Subcutaneous preadipocyte (primary cell): ENCODE results near the gene TRIM65. TPM values are rescaled to one million over a fixed set of nuclear protein-coding genes. Genes with fewer than 3 reads are reported as not detected.

Experiments used
- total RNA-seq: library from RNA; depleted of rRNA; stranded (reverse); fragments of >200 nt; gene quantifications from 2 replicates; pipeline ENCODE4 v1.2.3, GENCODE V29; 2012

TRIM65 gene, protein sequence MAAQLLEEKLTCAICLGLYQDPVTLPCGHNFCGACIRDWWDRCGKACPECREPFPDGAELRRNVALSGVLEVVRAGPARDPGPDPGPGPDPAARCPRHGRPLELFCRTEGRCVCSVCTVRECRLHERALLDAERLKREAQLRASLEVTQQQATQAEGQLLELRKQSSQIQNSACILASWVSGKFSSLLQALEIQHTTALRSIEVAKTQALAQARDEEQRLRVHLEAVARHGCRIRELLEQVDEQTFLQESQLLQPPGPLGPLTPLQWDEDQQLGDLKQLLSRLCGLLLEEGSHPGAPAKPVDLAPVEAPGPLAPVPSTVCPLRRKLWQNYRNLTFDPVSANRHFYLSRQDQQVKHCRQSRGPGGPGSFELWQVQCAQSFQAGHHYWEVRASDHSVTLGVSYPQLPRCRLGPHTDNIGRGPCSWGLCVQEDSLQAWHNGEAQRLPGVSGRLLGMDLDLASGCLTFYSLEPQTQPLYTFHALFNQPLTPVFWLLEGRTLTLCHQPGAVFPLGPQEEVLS
- 14.7 and 21.9 TPM in 2 replicates for total RNA-seq

GRCh38 chr17:75896415-75897159 lies at the start of gene TRIM65:
Gene TRIM65, minus strand, starts transcription at chr17:75896951. Its CDS starts 14 bp downstream, at chr17:75896937.

GRCh38 chr17:75940727-75941441 lies 44.1 kb upstream of the TRIM65 start, which contains the start of gene FBF1:
Gene FBF1, minus strand, starts transcription at chr17:75941042. Its CDS starts 2,893 bp downstream, at chr17:75938149.

DNA sequence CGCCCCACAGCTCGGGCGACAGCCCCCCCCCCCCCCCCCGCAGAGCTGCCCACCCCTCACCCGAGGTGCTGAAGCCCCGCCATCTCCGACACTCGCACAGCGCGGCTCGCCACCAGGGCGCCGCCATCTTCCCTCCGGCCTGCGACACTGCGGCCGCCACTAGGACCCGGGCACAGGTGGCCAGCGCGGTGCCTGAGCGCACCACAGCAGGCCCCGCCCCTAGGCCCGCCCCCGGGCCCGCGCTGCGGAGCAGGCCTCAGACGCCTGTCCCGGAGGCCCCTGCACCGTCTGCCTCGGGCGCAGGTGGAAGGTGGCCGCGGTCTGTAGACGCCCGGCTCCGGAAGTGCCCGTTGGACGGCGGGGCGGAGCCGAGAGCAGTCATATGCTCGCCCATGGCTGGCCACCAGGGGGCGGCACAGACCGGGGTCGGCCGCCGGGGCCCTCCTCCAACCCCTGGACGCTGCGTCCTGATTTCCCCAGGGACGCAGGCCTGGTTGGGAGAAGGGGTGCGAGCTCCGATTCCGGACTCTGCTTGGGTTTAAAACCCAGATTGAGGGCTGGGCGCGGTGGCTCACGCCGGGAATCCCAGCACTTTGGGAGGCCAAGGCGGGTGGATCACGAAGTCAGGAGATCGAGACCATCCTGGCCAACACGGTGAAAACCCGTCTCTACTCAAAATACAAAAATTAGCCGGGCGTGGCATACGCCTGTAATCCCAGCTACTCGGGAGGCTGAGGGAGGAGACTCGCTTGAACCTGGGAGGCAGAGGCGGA lies 8.2 kb upstream of the TRIM65 start, which contains the start of gene MRPL38:
Gene MRPL38, minus strand, starts transcription at position 136 of the 773 bp plus-strand sequence. Its CDS starts 9 bp downstream, at position 127.

DNA sequence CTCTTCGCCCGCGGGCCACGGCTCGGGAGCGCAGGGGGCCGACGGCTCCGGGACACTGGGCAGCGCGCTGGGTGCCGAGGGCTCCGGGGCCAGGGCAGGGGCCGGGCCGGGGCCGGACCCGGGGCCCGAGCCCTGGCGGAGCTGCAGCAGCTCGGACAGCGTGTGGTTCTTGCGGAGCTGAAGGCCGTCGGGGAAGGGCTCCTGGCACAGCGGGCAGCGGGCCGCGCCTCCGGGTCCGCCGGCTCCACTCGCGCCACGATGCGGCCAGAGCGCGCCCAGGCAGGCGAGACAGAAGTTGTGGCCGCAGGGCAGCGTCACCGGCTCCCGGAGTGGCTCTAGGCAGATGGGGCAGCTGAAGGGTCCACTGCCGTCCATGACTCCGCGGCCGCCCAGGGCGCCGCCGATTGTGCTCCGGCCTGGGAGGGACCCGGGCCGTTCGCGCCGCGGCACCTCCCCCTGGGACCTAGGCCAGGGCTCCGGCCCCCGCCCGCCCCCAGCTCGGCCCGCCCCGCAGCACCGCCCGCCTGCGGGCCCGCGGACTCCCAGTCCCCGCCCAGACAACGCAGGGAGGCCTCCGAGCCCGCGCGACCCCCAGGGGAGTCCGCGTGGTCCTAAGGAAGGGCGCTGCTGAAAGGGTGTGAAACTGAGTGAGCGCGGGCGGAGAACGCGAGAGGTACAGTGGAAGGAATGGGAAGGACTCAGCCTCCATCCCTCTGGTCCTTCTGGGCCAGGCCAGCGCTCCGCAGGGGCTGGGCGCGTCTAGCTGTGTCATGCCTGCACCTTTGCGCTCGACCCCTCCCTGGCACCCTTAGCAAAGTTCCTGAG lies 18.4 kb downstream of the TRIM65 start, which contains the start of gene TRIM47:
Gene TRIM47, minus strand, starts transcription at position 408 of the 825 bp plus-strand sequence. Its CDS starts 33 bp downstream, at position 375.

GRCh38 chr17:75855310-75856061 lies 41.3 kb downstream of the TRIM65 start, which contains the start of gene WBP2:
Gene WBP2, minus strand, starts transcription at chr17:75855335. Its CDS starts 38 bp downstream, at chr17:75855297.

DNA sequence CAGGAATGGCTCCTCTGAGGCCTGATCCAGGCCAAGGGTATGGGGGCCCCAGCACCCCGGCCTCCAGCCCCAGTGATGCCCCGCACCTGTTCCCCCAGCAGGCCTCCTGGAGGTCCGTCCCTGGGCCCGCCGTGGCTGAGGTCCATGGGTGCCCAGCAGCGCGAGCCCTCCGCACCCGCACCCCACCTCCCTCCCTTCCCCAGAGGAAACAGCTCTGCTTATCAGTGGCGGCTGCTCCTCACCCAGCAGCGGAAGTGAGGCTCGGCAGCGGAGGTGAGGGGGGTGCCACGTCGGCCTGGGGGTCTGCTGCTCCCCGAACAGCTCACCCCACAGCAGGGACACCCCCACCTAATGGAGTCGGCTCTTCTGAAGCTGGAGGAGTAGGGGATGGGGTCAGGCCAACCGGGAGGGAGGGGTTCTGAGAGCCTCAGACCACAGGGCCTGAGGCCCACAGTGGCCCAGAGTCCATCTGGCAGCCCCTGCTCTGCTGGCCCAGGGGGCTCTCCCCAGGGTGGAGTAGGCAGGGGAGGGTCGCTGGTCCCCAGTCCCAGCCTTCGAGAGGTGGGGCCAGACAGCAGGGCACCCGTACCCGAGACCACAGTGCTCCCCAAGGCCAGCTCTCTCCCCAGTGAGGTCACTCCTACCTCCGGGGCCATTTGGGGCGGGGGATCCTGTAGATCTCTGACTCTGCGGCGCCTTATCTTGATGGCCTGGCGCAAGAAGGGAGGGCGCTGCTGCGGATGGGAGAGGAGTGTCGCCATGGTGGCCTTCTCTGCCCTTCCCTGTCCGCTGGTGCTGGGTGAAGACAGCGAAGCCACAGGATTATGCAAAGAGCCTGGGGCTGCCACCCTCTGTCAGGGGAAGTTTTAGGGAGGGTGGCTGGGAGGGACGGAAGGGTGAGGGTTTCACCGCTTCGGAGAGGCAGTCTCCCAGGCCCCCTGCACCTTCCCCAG lies 52.9 kb downstream of the TRIM65 start, which contains the start of gene UNC13D:
Gene UNC13D, minus strand, starts transcription at position 828 of the 953 bp plus-strand sequence. Its CDS starts 67 bp downstream, at position 761.

Other genes with a start within 250 kb of the TRIM65 start
- gene RECQL5, start 229.8 kb downstream of the TRIM65 start, total RNA-seq, result 20.6 and 23.1 TPM in 2 replicates
- gene SAP30BP, start 229.6 kb downstream of the TRIM65 start, total RNA-seq, result 51.0 and 51.4 TPM in 2 replicates
- gene ITGB4, start 175.5 kb downstream of the TRIM65 start, total RNA-seq, result 0.20 TPM in 1 of 2 replicates, not detected in the other
- gene GALK1, start 131.8 kb downstream of the TRIM65 start, total RNA-seq, result 48.3 and 71.7 TPM in 2 replicates
- gene UNK, start 112.1 kb downstream of the TRIM65 start, total RNA-seq, result 15.8 and 16.0 TPM in 2 replicates
- 0.20 and 0.37 TPM in 2 replicates for gene UNC13D, start 52.5 kb downstream of the TRIM65 start, total RNA-seq
- gene WBP2, start 41.6 kb downstream of the TRIM65 start, total RNA-seq, result 19.5 and 24.2 TPM in 2 replicates
- gene TRIM47, start 18.4 kb downstream of the TRIM65 start, total RNA-seq, result 22.0 and 25.6 TPM in 2 replicates
- 52.8 and 52.9 TPM in 2 replicates for gene MRPL38, start 7.9 kb upstream of the TRIM65 start, total RNA-seq
- 9.2 and 12.3 TPM in 2 replicates for gene FBF1, start 44.1 kb upstream of the TRIM65 start, total RNA-seq
- gene ACOX1, start 82.2 kb upstream of the TRIM65 start, total RNA-seq, result 42.6 and 62.8 TPM in 2 replicates
- gene TEN1, start 82.3 kb upstream of the TRIM65 start, total RNA-seq, result 12.1 and 15.8 TPM in 2 replicates
- 0.37 and 0.98 TPM in 2 replicates for gene CDK3, start 103.9 kb upstream of the TRIM65 start, total RNA-seq
- gene EVPL, start 130.4 kb upstream of the TRIM65 start, total RNA-seq, result not detected in 2 replicates
- 23.1 and 28.5 TPM in 2 replicates for gene SRP68, start 175.6 kb upstream of the TRIM65 start, total RNA-seq
- gene GALR2, start 177.8 kb upstream of the TRIM65 start, total RNA-seq, result 0.37 TPM in 1 of 2 replicates, not detected in the other
- not detected in 2 replicates for gene ZACN, start 182.2 kb upstream of the TRIM65 start, total RNA-seq
- gene EXOC7, start 206.8 kb upstream of the TRIM65 start, total RNA-seq, result 62.5 and 70.6 TPM in 2 replicates
- under 0.01 TPM in 1 of 2 replicates, not detected in the other for gene FOXJ1, start 244.3 kb upstream of the TRIM65 start, total RNA-seq